ENCODE measurements around the gene C1QB. TPM values are rescaled to one million over a fixed set of nuclear protein-coding genes. Genes with fewer than 3 reads are reported as not detected.

The C1QB gene
- total and polyA plus RNA-seq, 9 of the 15 experiments (the other 6 are each of a cell fraction or from before 2014, with no cell fraction given) = 0.55 TPM; not detected in 8

- ChIA-PET POLR2A (interaction anchor here (0.6 to 0.7 kb wide), 4 partner anchors 80 to 874 kb away, joined by 3 to 4 read pairs (median 3); no protein-coding TSS in a partner anchor), CTCF (ENCODE audit: low intra/inter-chr PET ratio) (no interaction called here)
- H2AFZ ChIP-seq (ENCODE audit: low read depth, low read length) = no peak overlapping the region
- H3K36me3 ChIP-seq (ENCODE audit: control insufficient read depth, insufficient read depth, low read length) = no peaks in the 10 kb centered on the region
- H3K27me3 ChIP-seq (ENCODE audit: control insufficient read depth in 2 of 2, insufficient read depth in 2 of 2, low read length in 2 of 2) = peaks cover 36 to 55% of the 10 kb centered on the region in 2 experiments
- no peak overlapping the region for H3K9ac ChIP-seq (ENCODE audit: insufficient read depth in 1 of 2, low read depth in 2 of 2, low read length in 2 of 2)
- DNase-seq (ENCODE audit: extremely low read depth in 1 of 4, low spot score in 3 of 4) (peak in 2 of 4 experiments; percentile 61 to 70), ATAC-seq (peak; percentile 67), FAIRE-seq (peak; percentile 40)
- in situ Hi-C loops (cut with MboI) (no loop called here), intact Hi-C loops (cut with micrococcal nuclease) (no loop called here)
- peaks cover 43% of the 10 kb centered on the region for H4K20me1 ChIP-seq (replicated peaks; ENCODE audit: control insufficient read depth, insufficient read depth, low read length)
- H3K4me1 ChIP-seq (replicated peaks in 1 of 2; ENCODE audit: control insufficient read depth in 2 of 2, insufficient read depth in 2 of 2, low read length in 2 of 2) = peaks cover 0 to 25% of the 10 kb centered on the region in 2 experiments; a peak in 4 of 5 replicates
- BruUV-seq (replicated peaks) = no TSS peak
- no peak overlapping the region for H3K4me3 ChIP-seq
- no peak overlapping the region for H3K27ac ChIP-seq (ENCODE audit: extremely low read depth, low read depth, low read length)
- no peak overlapping the region for H3K4me2 ChIP-seq (ENCODE audit: insufficient read depth, low read length)
- no peaks in the 10 kb centered on the region for H3K79me2 ChIP-seq (ENCODE audit: control insufficient read depth, insufficient read depth, low read length)
- no peaks in the 10 kb centered on the region for H3K9me1 ChIP-seq (ENCODE audit: control insufficient read depth, insufficient read depth, low read length)
- WGBS (ENCODE audit: insufficient coverage, low coverage, missing lambda C conversion rate) = under 1% methylated on average over 28 of the region's 50 CpGs
- no peaks in the 10 kb centered on the region for H3K9me3 ChIP-seq (replicated peaks; ENCODE audit: control insufficient read depth, insufficient read depth, low read depth, low read length)
- TF ChIP-seq ZNF785 (CRISPR knock-in tag; IDR thresholded peaks at IDR 0.05) (no peak), RREB1 (CRISPR knock-in tag; IDR thresholded peaks at IDR 0.05) (no peak), ZNF280A (IDR thresholded peaks at IDR 0.05; ENCODE audit: low read depth, partially characterized antibody) (no peak), NONO (IDR thresholded peaks at IDR 0.05; ENCODE audit: low read depth in 2 of 2, low read length in 1 of 2) (peak in 1 of 2 experiments; percentile 98; a peak in 2 of 4 replicates), MCM5 (IDR thresholded peaks at IDR 0.05; ENCODE audit: low read depth) (no peak), ZNF384 (IDR thresholded peaks at IDR 0.05; ENCODE audit: low read depth, low read length) (0 out of 2 replicates have a peak, but pooled peaks have one; percentile 8), RCOR1 (IDR thresholded peaks at IDR 0.05; ENCODE audit: borderline replicate concordance in 1 of 2, low read depth in 2 of 2, low read length in 2 of 2) (no peak), ZZZ3 (IDR thresholded peaks at IDR 0.05) (no peak), MAX (CRISPR knock-in tag; IDR thresholded peaks at IDR 0.05) (no peak), ZNF740 (CRISPR knock-in tag; IDR thresholded peaks at IDR 0.05) (no peak; the same call in 1 of the 2 replicates), ZNF740 (tag; IDR thresholded peaks at IDR 0.05) (0 out of 4 replicates have a peak, but pooled peaks of 1 of the 2 experiments have one; percentile 43), ZNF23 (CRISPR knock-in tag; IDR thresholded peaks at IDR 0.05) (no peak), KHSRP (IDR thresholded peaks at IDR 0.05) (no peak)
Measured at GRCh38 chr1:22709891-22710700, 57.1 kb downstream of the C1QB start.

All from K562 (cell line).